Psoas muscle (tissue), 8 donors: ENCODE data around the gene XKR8. TPM values are rescaled to one million over a fixed set of nuclear protein-coding genes. Genes with fewer than 3 reads are reported as not detected.

Experiments used
- ATAC-seq, 4 donors: fragments of 200-7000 bp; cut with Tn5 transposase; one replicate each; pipeline ENCODE4 v1.9.1; 2020; ENCODE audit warnings: moderate library complexity in 3 of 4, mild to moderate bottlenecking in 2 of 4
- DNase-seq, 2 donors: peaks; one replicate each; pipeline ENCODE4 v3.0.0-alpha.2; 2020
- H3K27ac ChIP-seq: fragments of 200-600 bp; one replicate; pipeline ENCODE4 v1.8.0; 2022
- H3K27me3 ChIP-seq, 3 donors: fragments of 200-600 bp in 1 of 3; one replicate each; pipeline versions ENCODE4 v1.6.1 to v1.8.0; 2013 to 2022; ENCODE audit warnings: low read length in 2 of 3, mild to moderate bottlenecking in 2 of 3, moderate library complexity in 1 of 3; ENCODE audit not compliant: insufficient read depth in 3 of 3
- H3K36me3 ChIP-seq, 2 donors: fragments of 200-600 bp in 1 of 2; one replicate each; pipeline versions ENCODE4 v1.6.1 to v1.8.0; 2013 to 2022; ENCODE audit warnings: low read depth in 1 of 2, mild to moderate bottlenecking in 1 of 2, moderate library complexity in 1 of 2; ENCODE audit not compliant: insufficient read depth in 1 of 2
- H3K4me1 ChIP-seq: fragments of 200-600 bp; one replicate; pipeline ENCODE4 v1.8.0; 2022
- H3K4me3 ChIP-seq: fragments of 200-600 bp; one replicate; pipeline ENCODE4 v1.8.0; 2022; ENCODE audit warnings: mild to moderate bottlenecking
- H3K9me3 ChIP-seq: fragments of 200-600 bp; one replicate; pipeline ENCODE4 v1.8.0; 2022
- WGBS, 3 donors: extraction: QIAGEN DNeasy Blood & Tissue Kit; methylation state at CpG; one replicate each; pipeline versions ENCODE4 v1.1.6 to v1.1.7; 2013; 5-methylcytosine and 5-hydroxymethylcytosine counted together
- intact Hi-C, 2 donors: fragments of 100-400 bp; cut with DNase I; formaldehyde crosslinking; loops; one replicate each; pipeline versions ENCODE4 v1.11.0 to v1.14.2; 2022
- polyA plus RNA-seq, 3 donors: library from polyadenylated mRNA; stranded (reverse); fragments of 200-250 nt; gene quantifications; one replicate each; pipeline ENCODE4 v1.2.3, GENCODE V29; 2013
- total RNA-seq, 4 donors: library from RNA; stranded (reverse); fragmentation: NEBNext Ultra II Directional in 2 of 4; extraction: Animal tissue kit (Norgen Biotek cat#: 25700) in 2 of 4; gene quantifications; one replicate each; pipeline versions ENCODE4 v1.2.1 to v1.2.4, GENCODE V29; 2021 to 2023
- TF ChIP-seq, protein P1 (sequence below): fragments of 200-600 bp; IDR thresholded peaks from one replicate; pipeline ENCODE4 v1.8.0; 2022; ENCODE audit warnings: antibody characterized with exemption
- donor health status: healthy with polysubstance abuse.
- donor health status: DM: no; HTN: no; CAD: no; lungs with moderate emphysema.
- donor health status: Bipolar disorder and iron deficiency.
- donor health status: healthy.
- donor health status: DM: yes; HTN: yes; CAD: no.
- donor health status: DM: no; HTN: no; CAD: no.
- donor health status: DM: no; HTN: no; CAD: no.
- donor health status: DM: yes; HTN: yes; CAD: no.

The XKR8 gene
- total and polyA plus RNA-seq, 7 donors: 3.3 to 5.8 (median 4.5) TPM

GRCh38 chr1:27979859-27980201 lies 20.1 kb downstream of the XKR8 start:
- ATAC-seq (peak in 3 of 4 donors; percentile 21 to 40 (median 26)), DNase-seq (no peak)
- peak overlapping the region; percentile 58 for H3K27ac ChIP-seq
- no peaks in the 10 kb centered on the region for H3K9me3 ChIP-seq
- WGBS, 3 donors: 23 to 42% (median 32%) methylated on average over 2 of the region's 2 CpGs
- TF ChIP-seq, protein P1, sequence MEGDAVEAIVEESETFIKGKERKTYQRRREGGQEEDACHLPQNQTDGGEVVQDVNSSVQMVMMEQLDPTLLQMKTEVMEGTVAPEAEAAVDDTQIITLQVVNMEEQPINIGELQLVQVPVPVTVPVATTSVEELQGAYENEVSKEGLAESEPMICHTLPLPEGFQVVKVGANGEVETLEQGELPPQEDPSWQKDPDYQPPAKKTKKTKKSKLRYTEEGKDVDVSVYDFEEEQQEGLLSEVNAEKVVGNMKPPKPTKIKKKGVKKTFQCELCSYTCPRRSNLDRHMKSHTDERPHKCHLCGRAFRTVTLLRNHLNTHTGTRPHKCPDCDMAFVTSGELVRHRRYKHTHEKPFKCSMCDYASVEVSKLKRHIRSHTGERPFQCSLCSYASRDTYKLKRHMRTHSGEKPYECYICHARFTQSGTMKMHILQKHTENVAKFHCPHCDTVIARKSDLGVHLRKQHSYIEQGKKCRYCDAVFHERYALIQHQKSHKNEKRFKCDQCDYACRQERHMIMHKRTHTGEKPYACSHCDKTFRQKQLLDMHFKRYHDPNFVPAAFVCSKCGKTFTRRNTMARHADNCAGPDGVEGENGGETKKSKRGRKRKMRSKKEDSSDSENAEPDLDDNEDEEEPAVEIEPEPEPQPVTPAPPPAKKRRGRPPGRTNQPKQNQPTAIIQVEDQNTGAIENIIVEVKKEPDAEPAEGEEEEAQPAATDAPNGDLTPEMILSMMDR: no peak
- H3K27me3 ChIP-seq: no peaks in the 10 kb centered on the region
- H3K4me3 ChIP-seq: no peak overlapping the region
- H3K4me1 ChIP-seq: peaks cover 9% of the 10 kb centered on the region
- intact Hi-C loops: loop anchor here (2.0 to 5.0 kb wide), 2 partner anchors 123 to 311 kb away; no protein-coding TSS in a partner anchor
- peaks cover 0 to 48% of the 10 kb centered on the region in 2 donors for H3K36me3 ChIP-seq

DNA sequence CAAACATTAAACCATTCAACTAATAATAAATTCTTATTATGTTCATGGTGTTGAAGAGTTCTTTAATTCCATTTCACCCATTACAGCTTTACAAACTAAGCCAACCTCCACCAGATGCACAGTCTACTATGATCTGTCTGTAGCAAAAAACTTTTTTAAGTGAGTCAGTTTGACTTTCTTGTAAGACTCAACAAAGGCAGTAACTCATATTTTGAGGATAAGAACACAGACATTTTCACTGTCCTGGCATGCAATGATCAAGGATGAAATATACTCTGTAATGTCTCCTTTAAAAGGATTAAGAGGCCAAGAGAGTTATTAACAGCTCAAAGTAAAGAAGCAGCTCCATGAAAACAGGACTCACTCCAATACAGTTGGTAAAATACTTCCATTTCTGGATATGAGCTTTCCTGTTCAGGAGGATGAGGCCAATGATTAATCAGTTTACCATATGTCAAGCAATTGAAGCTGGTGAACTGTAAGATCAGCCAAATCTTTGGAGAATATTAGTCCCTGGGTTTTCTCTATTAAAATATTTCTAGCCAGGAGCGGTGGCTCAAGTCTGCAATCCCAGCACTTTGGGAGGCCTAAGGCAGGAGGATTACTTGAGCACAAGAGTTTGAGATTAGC lies 20.6 kb downstream of the XKR8 start:
- H3K9me3 ChIP-seq: no peaks in the 10 kb centered on the region
- DNase-seq: no peak
- peaks cover 9% of the 10 kb centered on the region for H3K4me1 ChIP-seq
- intact Hi-C loops: loop anchor here in 1 of 2 donors (2.0 kb wide), 1 partner anchor 312 kb away; no protein-coding TSS in a partner anchor
- H3K36me3 ChIP-seq: peaks cover 0 to 49% of the 10 kb centered on the region in 2 donors
- TF ChIP-seq, protein P1: no peak
- no peaks in the 10 kb centered on the region for H3K27me3 ChIP-seq
- H3K4me3 ChIP-seq: no peak overlapping the region
- ATAC-seq: no peak
- 67 to 80% (median 77%) methylated on average over 1 of the region's 1 CpG for WGBS, 3 donors
- H3K27ac ChIP-seq: peak overlapping the region; percentile 58

DNA sequence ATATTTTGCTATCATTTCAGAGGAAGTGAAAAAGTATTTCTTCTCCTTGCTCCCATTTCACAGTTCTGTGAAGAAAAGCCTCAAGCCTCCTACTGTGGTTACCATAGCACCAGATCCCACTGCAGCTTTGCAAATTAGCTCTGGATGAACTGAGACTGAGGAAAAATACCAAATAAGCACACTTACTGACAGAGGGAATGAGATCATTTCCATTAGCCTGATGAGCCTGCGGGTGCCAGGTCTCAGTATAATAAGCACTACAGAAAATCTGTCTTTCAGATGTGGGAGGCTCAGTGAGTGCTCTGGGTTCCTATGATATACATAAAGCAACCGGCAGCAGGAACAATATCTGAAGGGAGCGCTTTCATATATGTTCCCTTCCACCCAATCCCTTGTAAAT lies 21.4 kb downstream of the XKR8 start:
- DNase-seq: no peak
- WGBS, 3 donors: 58 to 61% (median 61%) methylated on average over 3 of the region's 3 CpGs
- no peak overlapping the region for H3K4me3 ChIP-seq
- TF ChIP-seq, protein P1: no peak
- no peaks in the 10 kb centered on the region for H3K9me3 ChIP-seq
- intact Hi-C loops: loop anchor here in 1 of 2 donors (2.0 kb wide), 1 partner anchor 312 kb away; no protein-coding TSS in a partner anchor
- no peak overlapping the region for H3K27ac ChIP-seq
- peaks cover 9% of the 10 kb centered on the region for H3K4me1 ChIP-seq
- no peak for ATAC-seq
- no peaks in the 10 kb centered on the region for H3K27me3 ChIP-seq
- H3K36me3 ChIP-seq: peaks cover 0 to 51% of the 10 kb centered on the region in 2 donors

DNA sequence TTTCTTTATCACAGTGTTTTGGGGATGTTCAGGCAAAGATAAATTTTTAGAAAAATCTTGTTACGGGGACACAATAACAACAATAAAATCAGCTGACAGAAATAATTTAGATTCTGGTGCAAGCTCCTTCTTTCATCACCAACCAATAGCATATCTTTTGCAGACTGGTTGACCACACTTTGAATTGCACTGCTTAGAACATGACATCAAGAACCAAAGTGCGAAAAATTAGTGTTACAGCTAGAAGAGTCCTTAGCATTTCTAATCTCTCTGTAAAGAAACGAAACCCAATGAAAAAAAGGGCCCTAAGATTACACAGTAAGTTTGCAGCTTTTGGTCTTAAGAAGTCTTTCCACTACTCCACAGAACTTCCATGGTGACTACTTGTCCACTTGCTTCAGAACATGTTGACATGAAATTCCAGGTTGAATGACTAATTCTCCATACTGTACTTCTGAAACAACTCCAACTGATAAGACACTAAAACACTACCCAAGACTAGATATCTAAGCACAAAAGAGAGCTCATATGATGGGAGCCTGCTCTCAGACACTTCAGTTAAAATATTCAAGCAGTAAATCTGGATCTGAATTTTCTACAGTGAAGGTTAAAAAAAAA lies 31.3 kb downstream of the XKR8 start:
- no peak overlapping the region for H3K4me3 ChIP-seq
- peaks cover 0 to 98% of the 10 kb centered on the region in 2 donors for H3K36me3 ChIP-seq
- DNase-seq: no peak
- no peaks in the 10 kb centered on the region for H3K9me3 ChIP-seq
- ATAC-seq: no peak
- no peaks in the 10 kb centered on the region for H3K4me1 ChIP-seq
- intact Hi-C loops: no loop called here
- no peaks in the 10 kb centered on the region for H3K27me3 ChIP-seq
- no peak overlapping the region for H3K27ac ChIP-seq
- WGBS, 3 donors: 95 to 98% (median 97%) methylated on average over 3 of the region's 3 CpGs
- TF ChIP-seq, protein P1: no peak
